ENCODE data around the gene CAMTA1.

DNA sequence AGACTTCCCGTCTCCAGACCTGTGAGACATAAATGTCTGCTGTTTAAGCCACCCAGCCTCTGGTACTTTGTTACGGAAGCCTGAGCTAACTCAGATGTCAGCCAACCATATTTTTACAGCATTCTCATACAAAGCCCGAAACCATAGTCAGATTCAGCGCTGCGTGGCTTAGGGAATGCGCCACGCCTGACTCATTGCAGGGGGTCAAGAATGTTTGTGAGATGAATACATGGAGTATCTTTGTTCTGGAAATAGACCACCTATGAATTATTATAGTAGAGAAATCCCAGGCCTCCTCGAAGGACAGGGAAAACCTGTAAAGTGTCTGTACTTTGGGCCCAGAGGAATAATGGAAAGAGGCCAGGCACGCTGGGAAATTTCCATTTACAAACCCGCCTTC is 434.8 kb downstream of the CAMTA1 start:
- TF ChIP-seq, protein P1, sequence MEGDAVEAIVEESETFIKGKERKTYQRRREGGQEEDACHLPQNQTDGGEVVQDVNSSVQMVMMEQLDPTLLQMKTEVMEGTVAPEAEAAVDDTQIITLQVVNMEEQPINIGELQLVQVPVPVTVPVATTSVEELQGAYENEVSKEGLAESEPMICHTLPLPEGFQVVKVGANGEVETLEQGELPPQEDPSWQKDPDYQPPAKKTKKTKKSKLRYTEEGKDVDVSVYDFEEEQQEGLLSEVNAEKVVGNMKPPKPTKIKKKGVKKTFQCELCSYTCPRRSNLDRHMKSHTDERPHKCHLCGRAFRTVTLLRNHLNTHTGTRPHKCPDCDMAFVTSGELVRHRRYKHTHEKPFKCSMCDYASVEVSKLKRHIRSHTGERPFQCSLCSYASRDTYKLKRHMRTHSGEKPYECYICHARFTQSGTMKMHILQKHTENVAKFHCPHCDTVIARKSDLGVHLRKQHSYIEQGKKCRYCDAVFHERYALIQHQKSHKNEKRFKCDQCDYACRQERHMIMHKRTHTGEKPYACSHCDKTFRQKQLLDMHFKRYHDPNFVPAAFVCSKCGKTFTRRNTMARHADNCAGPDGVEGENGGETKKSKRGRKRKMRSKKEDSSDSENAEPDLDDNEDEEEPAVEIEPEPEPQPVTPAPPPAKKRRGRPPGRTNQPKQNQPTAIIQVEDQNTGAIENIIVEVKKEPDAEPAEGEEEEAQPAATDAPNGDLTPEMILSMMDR (optimal IDR thresholded peaks at IDR 0.05 in 1 of 3, IDR thresholded peaks at IDR 0.05 in 1 of 3, conservative IDR thresholded peaks at IDR 0.05 in 1 of 3; ENCODE audit: extremely low read depth in 1 of 3, insufficient read depth in 2 of 3, low read length in 3 of 3), result no peak
- no peak for TF ChIP-seq EZH2 (IDR thresholded peaks at IDR 0.05; ENCODE audit: low read length)

Measured in keratinocyte (primary cell).